AG08395 (cell line): ENCODE data around the gene PHF24.
"Not testable (repeated sequence)": the region's sequence is repeated elsewhere in the genome, so short reads cannot be mapped to it uniquely, and the experiment has no call there.

Experiments used
- DNase-seq: peaks from one replicate; pipeline ENCODE4 v3.0.0; 2012; ENCODE audit warnings: mixed read lengths, low spot score

Gene PHF24

DNA sequence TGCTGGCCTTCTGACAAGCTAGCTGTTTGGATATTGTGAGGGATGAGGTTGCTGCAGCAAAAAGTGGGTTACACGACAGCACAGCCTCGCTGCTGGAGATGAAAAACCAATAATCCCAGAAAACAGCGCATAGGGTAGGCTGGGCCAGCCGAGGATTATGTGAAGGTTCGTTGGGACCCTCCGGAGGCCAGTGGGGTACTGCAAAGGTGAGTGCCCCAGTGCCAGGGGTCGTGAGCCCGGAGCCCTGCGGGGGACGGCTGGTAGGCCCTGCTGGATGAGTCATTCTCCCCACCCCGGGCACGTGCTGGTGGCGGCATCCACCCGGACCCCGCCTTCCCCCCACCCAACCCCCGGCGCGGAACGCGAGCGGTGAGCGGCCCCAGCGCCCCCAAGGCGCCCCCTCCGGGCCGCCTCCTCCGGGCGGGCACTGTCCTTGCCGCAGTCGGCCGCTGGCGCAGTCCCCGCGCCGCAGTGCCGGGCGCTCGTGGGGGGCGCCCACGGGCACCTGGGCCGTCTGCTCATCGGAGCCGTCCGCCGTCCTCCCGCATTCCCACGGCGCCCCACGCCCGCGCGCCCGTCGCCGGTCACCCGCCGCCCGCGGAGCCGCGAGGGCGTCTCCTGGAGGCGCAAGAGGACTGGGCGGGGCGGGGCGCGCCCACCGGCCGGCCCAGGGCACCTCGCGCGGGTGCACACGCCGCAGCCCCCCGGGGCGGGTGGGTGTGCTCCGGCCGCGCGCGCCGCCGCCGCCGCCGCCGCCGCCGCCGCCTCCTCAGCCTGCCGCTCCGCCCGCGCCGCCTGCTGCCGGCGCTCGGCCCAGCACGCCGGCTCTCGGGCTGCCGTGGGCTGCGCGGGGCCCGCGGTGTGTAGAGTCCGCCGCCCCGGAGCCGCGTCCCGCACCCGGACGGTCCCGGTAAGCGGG is at the start of gene PHF24:
Gene PHF24 (plus strand): TSS at position 794 of the 919 bp plus-strand sequence. CDS start 13,014 bp downstream, outside the sequence.
- DNase-seq, result peak; percentile 25

DNA sequence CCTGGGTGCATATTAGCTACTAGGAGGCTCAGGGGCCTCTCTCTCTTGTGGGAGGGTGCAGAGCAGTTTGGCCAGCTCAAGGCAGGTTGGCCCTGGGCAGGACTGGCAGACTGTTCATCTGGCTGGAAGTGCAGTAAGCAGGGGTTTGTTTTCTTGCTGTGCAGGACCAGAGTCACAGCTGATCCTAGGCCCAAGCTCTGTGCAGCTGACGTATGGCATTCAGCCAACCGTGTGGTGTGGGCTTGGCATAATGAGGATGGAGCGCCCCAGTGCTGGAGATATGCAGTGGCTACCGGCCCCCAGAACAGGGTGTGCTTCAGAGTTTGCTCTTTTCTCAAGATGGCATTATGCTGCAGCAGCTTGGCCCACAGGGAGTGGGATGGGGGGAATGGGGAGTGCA is 31.0 kb upstream of the PHF24 start:
- DNase-seq, result no peak

DNA sequence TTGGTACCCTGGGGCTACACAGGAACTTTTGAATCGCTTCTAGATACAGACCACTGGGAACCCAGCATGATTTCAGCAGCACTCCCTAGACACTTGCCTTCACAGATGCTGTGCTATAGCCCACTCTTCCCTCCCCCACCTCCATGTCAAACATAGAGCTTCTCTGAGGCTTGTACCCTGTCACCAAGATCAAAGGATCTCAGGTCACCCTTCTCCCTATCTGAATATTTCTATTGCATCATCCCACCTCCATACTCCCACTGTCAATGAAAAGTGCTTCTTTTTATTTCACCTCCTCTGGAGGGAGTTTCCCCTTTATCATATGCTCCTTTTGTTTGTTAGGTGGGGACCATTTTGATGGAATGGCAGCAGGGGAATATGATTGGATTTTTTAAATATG is 29.2 kb upstream of the PHF24 start:
- no peak for DNase-seq

DNA sequence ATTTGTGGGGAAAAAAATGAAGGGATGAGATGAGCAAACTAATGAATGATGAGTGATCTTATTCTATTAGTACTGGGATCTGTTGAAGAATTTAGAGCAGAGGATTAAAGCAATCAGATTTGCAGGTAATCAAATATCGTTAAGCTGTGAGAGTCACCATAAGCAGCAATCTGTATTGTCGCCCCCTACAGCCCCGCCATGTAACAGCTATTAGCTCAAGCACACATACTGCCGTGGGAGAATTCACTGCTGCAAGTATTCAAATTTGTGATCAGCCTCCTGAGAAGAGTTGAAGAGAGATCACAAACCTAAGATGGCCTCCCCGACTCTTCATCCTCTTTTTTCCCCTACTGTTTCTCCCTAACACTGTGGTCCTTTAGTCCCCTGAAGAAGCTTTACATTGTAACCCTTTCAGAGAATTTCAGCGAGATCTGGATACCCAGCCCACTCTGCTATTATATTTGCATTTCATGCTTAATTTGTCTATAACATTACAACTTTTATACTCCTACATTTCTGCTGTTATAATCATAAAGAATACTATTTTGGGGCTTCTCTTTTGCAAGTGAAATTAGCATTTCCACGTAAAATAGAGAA is 28.5 kb upstream of the PHF24 start:
- DNase-seq, result peak; percentile 22

DNA sequence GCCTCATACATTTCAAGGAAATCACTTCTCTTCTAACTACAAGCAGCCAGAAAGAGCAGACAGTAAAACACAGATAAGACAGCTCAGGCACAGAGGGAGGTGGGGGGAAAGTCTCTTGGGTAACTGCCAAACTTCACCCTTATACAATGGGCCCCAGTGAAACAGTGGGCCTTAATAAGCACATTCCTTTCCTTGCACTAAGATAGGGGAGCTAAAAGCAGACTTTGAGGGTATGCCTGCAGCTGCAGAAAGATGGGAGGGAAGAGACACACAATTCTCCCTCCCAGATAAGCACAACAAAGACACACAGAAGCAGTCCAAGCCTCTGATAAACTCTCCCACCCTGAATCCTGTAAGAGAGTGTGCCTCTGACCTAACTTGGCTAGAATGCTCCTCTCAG is 18.1 kb upstream of the PHF24 start:
- not testable (repeated sequence) for DNase-seq

DNA sequence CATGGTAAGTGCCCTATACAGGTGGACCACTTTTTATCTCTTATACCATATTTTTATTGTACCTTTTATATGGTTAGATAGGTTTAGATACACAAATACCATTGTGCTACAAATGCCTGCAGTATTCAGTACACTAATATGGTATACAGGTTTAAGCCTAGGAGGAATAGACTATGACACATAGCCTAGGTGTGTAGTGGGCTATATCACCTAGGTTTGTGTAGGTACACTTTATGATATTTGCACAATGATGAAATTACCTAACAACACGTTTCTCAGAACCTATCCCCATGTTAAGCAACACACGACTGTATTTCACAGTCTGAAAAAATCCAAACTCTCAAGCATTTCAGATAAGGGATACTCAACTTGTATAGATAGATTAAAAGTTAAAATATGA is 9.6 kb upstream of the PHF24 start:
- DNase-seq, result no peak

DNA sequence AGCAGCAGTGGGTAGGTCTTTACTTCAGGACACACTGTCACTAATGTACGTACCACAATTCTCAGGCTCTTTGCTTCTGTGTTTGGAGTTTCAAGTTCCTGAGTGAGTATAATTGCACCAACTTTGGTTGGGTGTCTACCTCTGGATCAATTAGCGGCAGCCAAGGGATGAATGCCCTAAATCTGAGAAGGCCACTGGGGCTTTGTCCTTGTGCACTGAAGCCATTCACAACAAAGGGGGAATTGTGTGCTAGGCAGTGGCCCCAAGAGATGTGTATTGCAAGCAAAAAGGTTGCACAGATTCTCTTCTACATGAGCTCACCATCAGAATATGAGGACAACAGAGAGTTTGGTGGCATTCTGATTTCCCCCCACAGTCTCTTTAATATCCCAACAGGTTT is 3.9 kb upstream of the PHF24 start:
- no peak for DNase-seq

DNA sequence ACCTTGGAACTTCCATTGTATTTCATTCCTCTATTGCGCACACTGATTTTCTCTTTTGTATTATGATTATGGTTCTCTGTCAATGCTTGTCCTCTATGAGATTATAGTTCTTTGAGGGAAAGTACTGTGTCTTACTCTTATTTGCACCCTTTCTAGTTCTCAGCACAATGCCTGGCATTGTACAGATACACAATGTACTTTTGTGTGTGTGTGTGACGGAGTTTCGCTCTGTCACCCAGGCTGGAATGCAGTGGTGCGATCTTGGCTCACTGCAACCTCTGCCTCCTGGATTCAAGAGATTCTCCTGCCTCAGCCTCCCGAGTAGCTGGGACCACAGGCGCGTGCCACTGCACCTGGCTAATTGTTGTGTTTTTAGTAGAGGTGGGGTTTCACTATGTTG is 2.0 kb upstream of the PHF24 start:
- DNase-seq, result not testable (repeated sequence)

DNA sequence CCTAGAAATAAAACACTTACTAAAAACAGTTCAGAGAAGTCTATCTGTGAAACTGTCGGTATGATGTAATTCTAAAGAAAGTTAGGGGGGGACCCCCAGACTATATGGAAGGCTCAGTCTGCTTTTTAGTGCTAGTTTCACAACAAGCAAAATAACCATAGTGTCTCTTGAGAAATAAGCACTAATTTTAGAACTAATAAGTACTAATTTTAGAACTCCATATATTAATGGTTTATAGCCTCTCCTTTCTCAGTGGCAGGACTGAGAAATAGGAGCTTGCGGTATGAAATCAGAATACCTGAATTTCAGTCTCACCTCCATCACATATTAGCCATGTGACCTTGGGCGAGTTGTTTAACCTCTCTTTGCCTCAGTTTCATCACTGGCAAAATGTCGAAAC is 1.4 kb upstream of the PHF24 start:
- DNase-seq, result no peak

DNA sequence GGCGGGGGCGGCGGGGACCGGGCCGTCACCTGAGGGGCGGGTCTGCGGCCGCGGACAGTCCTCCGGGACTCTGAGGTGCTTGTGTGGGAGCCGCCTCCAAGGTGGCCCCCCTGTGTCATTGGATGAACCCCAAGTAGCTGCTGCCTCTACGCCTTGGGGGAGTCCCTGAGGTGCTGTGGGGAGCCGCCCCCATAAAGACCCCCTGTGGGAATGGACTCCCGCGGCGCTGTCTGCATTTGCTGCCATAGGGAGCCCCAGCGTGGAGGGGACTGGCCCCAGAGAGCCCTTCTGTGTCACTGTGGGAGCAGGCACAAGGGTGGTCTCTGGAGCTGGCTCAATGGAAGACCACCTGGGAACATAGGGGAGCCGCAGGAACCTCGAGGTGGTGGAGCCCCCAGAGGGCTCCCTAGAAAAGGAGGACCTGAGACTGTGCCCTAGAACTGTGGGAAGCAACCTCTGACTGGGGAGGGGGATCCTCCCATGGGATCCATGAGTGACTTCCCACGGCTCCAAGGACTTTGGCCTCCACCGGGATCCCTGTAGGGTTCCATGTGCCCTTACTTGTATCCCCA is 412 bp downstream of the PHF24 start:
- no peak for DNase-seq

DNA sequence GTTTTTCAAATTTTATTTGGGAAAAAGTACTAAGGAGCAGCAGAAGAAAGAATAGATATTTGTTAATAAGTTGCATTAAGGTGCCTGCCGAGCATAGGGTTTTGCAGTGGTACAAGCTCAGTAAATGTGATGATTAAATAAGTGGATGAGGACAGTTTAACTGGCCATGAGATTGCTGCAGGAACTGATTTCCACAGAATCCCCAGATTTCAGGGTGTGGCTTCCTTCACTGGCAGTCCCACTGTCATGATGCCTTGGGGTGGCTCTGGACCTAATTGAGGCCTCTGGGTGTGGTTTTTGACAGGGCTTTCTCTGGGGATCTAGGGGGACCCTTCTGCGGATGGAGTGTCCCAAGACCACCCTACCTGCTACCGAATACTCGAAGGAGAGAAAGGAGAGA is 1.4 kb downstream of the PHF24 start:
- DNase-seq, result no peak

DNA sequence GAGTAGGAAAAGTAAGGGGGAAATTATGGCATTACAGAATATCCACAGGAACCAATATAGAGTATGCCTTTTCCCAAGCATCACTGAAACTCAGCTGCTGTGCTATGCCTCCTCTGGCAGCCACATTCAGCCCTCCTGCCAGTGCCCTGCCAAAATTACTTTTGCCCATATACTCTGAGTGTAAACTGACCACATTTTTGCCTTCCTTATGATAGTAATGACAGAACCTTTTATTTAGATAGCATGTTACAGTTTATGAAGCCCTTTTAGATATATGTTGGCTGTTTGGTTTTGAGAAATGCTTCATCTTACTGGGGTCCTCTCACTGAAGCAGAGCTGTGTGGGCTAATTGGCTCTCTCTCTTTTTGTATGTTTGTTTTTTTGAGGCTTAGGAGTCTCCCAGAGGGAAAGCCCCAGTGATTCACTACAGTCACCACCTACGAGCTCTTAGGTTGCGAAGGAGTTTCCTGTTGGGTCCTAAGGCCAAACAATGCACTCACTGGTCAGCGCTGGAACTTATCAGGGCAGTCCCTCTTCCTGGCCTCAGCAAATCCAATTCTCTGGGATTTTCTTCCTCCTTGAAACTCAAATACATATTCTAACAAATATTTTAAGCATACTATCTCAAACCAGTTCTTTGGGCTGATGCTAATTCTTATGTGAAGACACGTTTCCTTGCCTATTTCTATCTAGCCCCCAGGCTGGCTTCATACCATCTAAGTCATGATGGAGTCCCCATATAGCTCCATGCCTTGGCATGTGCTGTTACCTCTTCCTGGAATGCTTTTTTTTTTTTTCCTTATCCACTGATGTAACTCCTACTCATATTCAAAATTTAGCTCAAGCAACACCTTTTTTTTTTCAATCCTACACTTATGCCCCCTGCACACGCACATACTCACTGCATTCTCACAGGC is 3.7 kb downstream of the PHF24 start:
- DNase-seq, result peak; percentile 10

DNA sequence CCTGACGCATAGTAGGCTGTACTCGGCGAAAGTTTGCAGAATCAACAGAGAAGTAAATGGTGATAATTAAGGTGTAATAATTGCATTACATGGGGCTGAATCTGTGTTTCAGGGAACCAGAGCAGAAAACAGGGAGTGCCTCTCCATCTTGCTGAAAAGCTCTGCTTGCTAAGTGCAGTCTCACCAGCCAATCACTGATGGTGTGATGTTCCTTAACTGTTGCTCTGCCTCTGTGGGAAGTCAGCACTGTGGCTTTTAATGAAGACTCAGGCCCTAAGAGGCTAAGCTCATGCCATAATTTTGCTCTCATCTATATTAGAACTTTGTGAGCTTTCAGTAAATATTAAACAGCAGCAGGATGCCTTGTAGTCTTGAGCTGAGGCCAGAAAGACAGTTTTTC is 4.5 kb downstream of the PHF24 start:
- no peak for DNase-seq

DNA sequence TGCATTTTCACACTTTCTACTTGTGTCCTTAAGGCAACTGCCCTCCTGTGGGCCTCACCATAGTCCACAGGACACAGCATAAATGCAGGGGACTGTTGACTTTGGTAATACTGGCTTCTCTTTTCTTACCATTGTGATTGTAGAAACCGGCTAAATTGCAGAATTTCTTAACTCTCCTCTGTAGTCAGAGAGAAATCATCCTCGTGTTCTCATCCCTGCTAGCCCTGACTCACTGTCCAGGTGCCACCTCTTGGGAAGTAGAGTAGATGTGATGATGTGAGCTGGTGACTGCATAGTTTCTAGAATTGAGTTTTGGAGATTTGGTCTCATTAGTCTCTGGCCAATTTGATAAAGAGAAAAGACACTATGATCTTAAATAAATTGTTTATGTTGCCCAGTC is 5.5 kb downstream of the PHF24 start:
- DNase-seq, result no peak

DNA sequence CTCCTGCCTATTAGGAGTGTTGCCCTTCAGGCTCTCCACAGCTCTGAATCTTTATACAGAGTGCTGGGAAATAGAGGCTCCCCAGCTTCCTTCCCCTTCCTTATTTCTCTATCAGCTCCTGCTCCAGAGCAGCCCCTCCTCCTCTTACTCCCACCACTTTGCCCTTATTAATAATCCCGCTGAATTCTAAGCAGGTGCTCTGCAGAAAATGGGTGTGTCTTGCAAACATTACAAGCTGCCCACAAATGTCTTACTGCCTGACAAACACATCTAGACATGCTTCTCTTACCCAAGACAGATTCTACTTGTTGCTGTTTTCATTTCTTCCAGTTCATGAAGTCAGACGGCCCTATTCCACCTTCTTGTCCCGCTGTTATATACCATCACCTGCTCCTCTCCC is 6.4 kb downstream of the PHF24 start:
- no peak for DNase-seq

DNA sequence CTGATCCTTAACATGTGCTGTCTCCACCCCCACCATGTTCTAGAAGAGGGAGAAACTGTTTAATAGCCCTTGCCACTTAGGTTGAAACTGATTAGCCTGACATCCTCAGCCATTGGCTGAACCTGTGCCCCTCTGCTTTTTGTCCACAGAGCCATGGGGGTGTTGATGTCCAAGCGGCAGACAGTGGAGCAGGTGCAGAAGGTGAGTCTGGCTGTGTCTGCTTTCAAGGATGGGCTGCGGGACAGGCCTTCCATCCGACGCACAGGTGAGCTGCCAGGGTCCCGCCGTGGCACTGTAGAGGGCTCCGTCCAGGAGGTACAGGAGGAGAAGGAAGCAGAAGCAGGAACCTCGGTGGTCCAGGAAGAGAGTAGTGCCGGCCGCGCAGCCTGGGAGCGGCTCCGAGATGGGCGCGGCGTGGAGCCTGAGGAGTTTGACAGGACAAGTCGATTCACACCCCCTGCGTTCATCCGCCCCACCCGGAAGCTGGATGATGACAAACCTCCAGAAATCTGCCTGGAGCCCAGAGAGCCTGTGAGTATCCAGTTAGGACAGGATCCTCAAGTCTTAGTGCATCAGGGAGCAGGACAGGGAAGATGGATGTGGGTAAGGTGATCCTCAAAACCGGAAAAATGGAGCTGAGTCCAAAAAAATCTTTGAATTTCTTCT is 13.2 kb downstream of the PHF24 start:
- DNase-seq, result no peak

DNA sequence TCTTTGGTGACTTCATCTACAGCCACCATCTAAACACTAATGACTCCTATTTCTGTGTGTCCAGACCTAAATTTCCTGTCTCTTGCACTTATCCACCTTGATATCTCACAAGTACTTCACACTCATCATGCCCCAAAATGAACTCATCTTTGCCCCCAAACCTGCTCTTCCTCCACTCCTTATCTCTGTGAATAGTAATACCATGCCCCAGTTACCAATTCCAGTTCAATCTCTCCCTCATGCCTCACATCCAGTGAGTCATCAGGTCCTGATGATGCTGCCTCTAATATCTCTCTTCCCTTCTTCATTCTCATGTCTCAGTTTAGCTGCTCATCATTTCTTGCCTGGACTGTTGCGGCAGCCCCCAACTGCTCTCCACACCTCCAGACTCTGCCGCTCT is 16.6 kb downstream of the PHF24 start:
- no peak for DNase-seq

DNA sequence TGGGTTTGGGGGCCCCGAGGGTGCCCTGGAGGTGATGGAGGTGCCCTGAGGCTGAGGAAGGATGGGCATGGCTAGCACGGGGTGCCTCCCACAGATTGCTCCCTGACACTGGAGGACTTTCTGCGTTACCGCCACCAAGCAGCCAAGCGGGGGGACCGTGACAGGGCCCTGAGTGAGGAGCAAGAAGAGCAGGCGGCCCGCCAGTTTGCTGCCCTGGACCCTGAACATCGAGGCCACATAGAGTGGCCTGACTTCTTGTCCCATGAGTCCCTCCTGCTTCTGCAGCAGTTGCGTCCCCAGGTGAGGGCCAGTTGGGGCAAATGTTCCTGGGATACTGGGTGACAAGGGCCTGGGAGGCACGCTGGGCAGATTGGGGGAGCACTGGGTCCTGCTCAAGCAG is 18.4 kb downstream of the PHF24 start:
- no peak for DNase-seq

DNA sequence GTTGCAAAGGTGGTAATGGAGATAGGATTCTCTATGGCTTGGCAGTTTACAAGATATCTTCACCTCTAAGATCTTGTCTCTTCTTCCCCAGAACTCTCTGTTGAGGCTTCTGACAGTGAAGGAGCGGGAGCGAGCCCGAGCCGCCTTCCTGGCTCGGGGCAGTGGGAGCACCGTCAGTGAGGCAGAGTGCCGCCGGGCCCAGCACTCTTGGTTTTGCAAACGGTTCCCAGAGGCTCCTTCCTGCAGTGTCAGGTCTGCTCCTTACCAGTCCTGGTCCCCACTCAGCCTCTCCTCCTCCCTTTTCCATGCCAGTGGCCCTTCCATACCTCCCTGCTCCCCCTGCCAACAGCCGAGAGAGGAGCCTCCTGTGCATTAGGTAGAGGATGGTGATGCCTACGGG is 18.9 kb downstream of the PHF24 start:
- no peak for DNase-seq

DNA sequence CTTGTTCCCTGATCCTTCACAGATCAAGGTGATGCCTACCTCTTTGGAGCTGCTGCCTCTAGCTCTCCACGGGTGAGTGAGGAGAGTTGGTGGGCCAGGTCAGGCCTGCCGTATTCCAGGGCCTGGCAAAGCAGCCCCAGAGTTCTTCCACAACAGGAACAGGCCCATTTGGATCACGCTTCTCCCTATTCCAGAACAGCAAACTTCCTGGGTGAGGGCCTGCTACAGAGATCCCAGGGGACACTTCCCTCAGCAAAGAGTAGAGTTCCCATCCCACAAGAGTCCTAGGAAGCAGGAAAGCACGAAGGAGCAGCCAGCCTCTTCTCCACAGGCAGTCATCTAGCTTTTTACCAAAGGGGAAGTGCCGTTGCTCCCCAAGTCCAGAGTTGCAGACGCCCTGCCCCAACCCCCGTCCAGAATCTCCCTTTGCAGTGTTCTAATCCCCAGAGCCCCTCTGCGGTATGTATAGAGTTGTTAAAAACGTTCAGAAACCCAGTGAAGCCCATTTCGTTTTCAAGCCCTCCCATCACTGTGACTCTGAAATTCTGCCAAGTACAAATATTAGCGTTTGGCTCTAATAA is 22.2 kb downstream of the PHF24 start:
- no peak for DNase-seq

DNA sequence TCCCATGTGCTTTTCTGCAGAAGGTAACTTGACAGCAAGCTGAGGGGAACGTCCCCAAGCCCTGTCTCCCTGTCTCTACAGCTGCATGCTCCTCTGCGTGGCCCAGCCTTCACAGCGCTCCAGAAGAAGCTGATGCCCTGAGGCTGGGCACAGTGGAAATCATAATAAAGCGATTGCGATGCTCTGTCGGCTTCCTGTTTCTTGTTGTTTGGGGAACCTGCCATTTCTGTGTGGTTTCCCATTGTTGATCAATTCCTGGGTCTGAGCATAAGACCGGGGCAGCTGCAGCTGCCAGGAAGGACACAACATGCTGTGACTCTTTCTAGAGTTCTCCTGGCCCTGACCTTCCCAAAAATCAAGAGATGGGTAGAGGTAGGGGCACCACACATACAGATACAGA is 24.3 kb downstream of the PHF24 start:
- DNase-seq, result no peak
